Activated CD8-positive, alpha-beta memory T cell treated with anti-CD3 and anti-CD28 coated beads, Interleukin-2, amount 10 ng/mL, durations not matched to agents 7 days and 5 days (primary cell): Measurements from ENCODE around the gene NCOA7. TPM values are rescaled to one million over a fixed set of nuclear protein-coding genes. Genes with fewer than 3 reads are reported as not detected.
"Not testable (repeated sequence)": the region's sequence is repeated elsewhere in the genome, so short reads cannot be mapped to it uniquely, and the experiment has no call there.

Source experiments
- ATAC-seq: fragments of 150-1000 bp; cut with Tn5 transposase; one replicate; pipeline ENCODE4 v1.10.0; 2021; ENCODE audit warnings: moderate library complexity
- CTCF ChIA-PET: fragments of 350-600 bp; sonication (Branson Sonifier 250); formaldehyde crosslinking; loops from one replicate; lab custom pipeline; 2021; ENCODE audit warnings: antibody characterized with exemption; lab: Charles Lee
- DNase-seq: peaks from one replicate; pipeline ENCODE4 v3.0.0-alpha.2; 2020
- H3K27ac Mint-ChIP-seq: one replicate; pipeline ENCODE4 v1.8.0; 2021; ENCODE audit warnings: mild to moderate bottlenecking, mixed read lengths
- H3K27me3 Mint-ChIP-seq: one replicate; pipeline ENCODE4 v1.8.0; 2021; ENCODE audit warnings: mixed read lengths
- H3K36me3 Mint-ChIP-seq: one replicate; pipeline ENCODE4 v1.8.0; 2021; ENCODE audit warnings: mild to moderate bottlenecking, mixed read lengths
- H3K4me1 Mint-ChIP-seq: one replicate; pipeline ENCODE4 v1.8.0; 2021; ENCODE audit warnings: mixed read lengths
- H3K4me3 Mint-ChIP-seq: one replicate; pipeline ENCODE4 v1.8.0; 2021; ENCODE audit warnings: mild to moderate bottlenecking, moderate library complexity, mixed read lengths
- H3K9me3 Mint-ChIP-seq: one replicate; pipeline ENCODE4 v1.8.0; 2022; ENCODE audit warnings: low read depth, mixed read lengths
- total RNA-seq, 2 experiments: library from RNA; stranded (reverse); gene quantifications; one replicate each; pipeline ENCODE4 v1.2.3, GENCODE V29; 2021

NCOA7 gene
- total RNA-seq, 2 experiments from 2014 or later: 45.3 to 46.9 TPM

DNA sequence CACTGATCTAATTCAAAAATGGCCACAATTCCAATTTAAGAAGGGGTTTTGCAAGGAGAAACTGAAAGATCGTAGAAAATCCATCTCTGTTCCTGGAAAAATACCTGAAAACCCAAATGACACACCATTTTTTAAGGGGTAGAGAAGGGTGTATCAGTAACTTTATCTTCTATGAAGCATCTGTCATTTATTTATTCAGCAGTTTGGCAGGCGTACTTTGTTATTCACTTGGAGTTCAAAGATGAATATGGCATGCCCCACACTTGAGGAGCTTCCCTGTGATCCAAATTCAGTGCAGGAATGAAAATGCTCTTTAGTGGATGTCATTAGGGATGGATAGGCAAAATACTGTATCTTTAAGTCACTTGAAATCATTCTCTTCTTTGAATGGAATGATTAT, 173.1 kb downstream of the NCOA7 start:
- DNase-seq (no peak), ATAC-seq (no peak)
- Mint-ChIP-seq H3K4me1 (peaks cover 3% of the 10 kb centered on the region), H3K27me3 (no peaks in the 10 kb centered on the region), H3K4me3 (no peak overlapping the region), H3K36me3 (peaks cover 8% of the 10 kb centered on the region), H3K9me3 (no peaks in the 10 kb centered on the region), H3K27ac (no peak overlapping the region)
- CTCF ChIA-PET: interaction anchor here (1.2 to 2.2 kb wide), 3 partner anchors 8 to 23 kb away, joined by 3 to 15 read pairs (median 8); partner anchors contain the start of gene HINT3

DNA sequence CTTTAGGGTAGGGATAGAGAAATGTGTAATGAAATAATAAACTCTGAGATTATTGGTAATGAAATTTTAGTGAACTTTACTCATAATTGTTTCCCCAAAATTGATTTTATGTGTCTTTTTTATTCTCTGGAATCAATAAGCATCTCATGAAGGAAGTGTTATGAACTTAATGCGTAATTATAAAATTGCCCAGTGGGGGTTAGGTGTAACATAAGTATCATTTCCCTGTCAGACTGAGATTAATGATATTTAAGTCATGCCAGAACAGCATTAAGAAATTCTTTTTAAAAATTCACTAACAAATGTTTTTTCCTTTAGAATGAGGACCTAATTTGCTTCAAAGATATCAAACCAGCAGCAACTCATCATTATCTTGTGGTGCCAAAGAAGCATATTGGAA, 175.8 kb downstream of the NCOA7 start:
- peaks cover 10% of the 10 kb centered on the region for H3K36me3 Mint-ChIP-seq
- no peaks in the 10 kb centered on the region for H3K27me3 Mint-ChIP-seq
- ATAC-seq (no peak), DNase-seq (no peak)
- H3K4me1 Mint-ChIP-seq: peaks cover 3% of the 10 kb centered on the region
- CTCF ChIA-PET: no interaction called here
- H3K27ac Mint-ChIP-seq: no peak overlapping the region
- H3K4me3 Mint-ChIP-seq: no peak overlapping the region
- no peaks in the 10 kb centered on the region for H3K9me3 Mint-ChIP-seq

DNA sequence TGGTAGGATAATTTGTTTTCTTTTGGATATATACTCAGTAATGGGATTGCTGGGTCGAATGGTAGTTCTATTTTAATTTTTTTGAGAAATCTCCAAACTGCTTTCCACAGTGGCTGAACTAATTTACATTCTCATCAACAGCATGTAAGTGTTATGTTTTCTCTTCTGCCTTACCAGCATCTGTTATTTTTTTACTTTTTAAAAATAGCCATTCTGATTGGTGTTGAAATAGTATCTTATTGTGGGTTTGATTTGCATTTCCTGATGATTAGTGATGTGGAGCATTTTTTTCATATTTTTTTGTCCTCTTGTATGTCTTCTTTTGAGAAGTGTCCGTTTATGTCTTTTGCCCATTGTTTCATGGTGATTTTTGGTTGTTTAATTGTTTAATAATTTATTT, 177.7 kb downstream of the NCOA7 start:
- CTCF ChIA-PET: interaction anchor here (1.0 kb wide), 1 partner anchor 12 kb away, joined by 4 read pairs; the partner anchor contains the start of gene HINT3
- peaks cover 3% of the 10 kb centered on the region for H3K4me1 Mint-ChIP-seq

DNA sequence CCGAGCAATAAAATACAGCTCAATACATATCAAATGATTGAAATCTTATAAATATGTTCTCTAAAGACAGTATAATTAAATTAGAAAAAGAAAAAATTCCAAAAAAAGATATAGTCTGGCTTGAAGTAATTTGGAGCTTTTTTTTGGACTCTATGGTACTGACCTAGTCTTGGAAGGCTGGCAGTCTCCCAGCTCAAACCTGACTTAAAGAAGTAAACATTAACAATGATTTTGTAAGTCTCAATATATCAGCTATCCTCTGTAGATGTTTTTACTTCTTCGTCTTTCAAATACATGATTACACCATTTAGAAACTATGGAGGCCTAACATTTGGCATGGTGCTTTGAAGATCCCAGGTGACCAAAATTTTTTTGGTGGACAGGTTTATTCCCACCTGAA, 180.0 kb downstream of the NCOA7 start:
- H3K9me3 Mint-ChIP-seq: no peaks in the 10 kb centered on the region
- peaks cover 15% of the 10 kb centered on the region for H3K36me3 Mint-ChIP-seq
- H3K27ac Mint-ChIP-seq: no peak overlapping the region
- H3K4me3 Mint-ChIP-seq: no peak overlapping the region
- CTCF ChIA-PET: interaction anchor here (0.7 to 5.3 kb wide), 6 partner anchors 13 to 181 kb away, joined by 3 to 43 read pairs (median 6); partner anchors contain the start of genes HINT3, NCOA7 and TRMT11
- DNase-seq: no peak
- no peaks in the 10 kb centered on the region for H3K27me3 Mint-ChIP-seq
- no peak for ATAC-seq
- H3K4me1 Mint-ChIP-seq: peaks cover 5% of the 10 kb centered on the region

More for the DNA sequence above, 177.7 kb downstream of the NCOA7 start:
- H3K9me3 Mint-ChIP-seq: no peaks in the 10 kb centered on the region
- peaks cover 15% of the 10 kb centered on the region for H3K36me3 Mint-ChIP-seq
- ATAC-seq (no peak), DNase-seq (no peak)
- H3K4me3 Mint-ChIP-seq: no peak overlapping the region
- H3K27ac Mint-ChIP-seq: no peak overlapping the region
- no peaks in the 10 kb centered on the region for H3K27me3 Mint-ChIP-seq

GRCh38 chr6:125972478-125972877, 181.7 kb downstream of the NCOA7 start:
- H3K36me3 Mint-ChIP-seq: peaks cover 13% of the 10 kb centered on the region
- not testable (repeated sequence) for ATAC-seq, DNase-seq, H3K4me1 Mint-ChIP-seq, H3K9me3 Mint-ChIP-seq, H3K27me3 Mint-ChIP-seq, H3K4me3 Mint-ChIP-seq, H3K27ac Mint-ChIP-seq
- CTCF ChIA-PET: interaction anchor here (1.5 to 5.3 kb wide), 2 partner anchors 112 to 182 kb away, joined by 3 to 43 read pairs; partner anchors contain the start of gene NCOA7

DNA sequence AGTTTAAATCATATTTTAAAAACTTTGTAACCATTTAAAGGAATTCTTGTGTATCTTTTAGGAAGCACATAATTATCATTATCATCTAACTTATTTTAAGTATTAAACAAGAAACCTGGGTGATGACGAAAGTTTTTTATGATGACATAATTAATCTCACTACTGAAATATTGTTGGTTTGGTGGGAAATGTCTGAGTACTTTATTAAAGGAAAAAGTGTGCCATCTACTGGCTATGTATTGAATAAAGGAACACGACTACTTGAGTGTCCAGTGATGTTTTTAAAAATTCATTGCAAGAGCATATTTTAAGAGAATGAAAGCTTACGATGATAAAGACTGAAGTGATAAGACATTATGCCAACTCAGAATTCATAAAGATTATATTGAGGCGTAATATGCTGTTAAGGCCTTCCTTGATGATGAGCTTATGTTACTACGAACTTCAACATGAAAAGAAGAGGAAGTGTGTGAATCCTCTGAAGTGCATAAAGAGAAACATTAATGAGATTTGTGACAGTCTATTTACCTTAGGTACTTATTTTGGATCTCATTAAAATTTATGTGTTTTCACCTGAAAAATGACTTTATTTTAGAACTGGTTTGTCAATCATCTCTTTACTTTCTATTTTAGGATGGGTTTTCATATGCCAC, 183.6 kb downstream of the NCOA7 start:
- DNase-seq: no peak
- CTCF ChIA-PET: interaction anchor here (0.6 to 5.3 kb wide), 26 partner anchors 9 to 674 kb away, joined by 3 to 43 read pairs (median 4); partner anchors contain the start of genes HINT3, NCOA7 and TRMT11
- Mint-ChIP-seq H3K27me3 (no peaks in the 10 kb centered on the region), H3K4me1 (peaks cover 5% of the 10 kb centered on the region), H3K27ac (peak overlapping the region; percentile 8), H3K9me3 (no peaks in the 10 kb centered on the region), H3K36me3 (peaks cover 6% of the 10 kb centered on the region), H3K4me3 (no peak overlapping the region)
- ATAC-seq: peak; percentile 69

GRCh38 chr6:125979101-125979500, 188.3 kb downstream of the NCOA7 start:
- Mint-ChIP-seq H3K36me3 (no peaks in the 10 kb centered on the region), H3K9me3 (no peaks in the 10 kb centered on the region), H3K4me3 (no peak overlapping the region), H3K27ac (no peak overlapping the region), H3K4me1 (peaks cover 5% of the 10 kb centered on the region), H3K27me3 (no peaks in the 10 kb centered on the region)
- no peak for DNase-seq
- CTCF ChIA-PET: interaction anchor here (1.5 kb wide), 1 partner anchor 198 kb away, joined by 3 read pairs; no protein-coding TSS in a partner anchor
- no peak for ATAC-seq

Other genes starting within 250 kb of the NCOA7 start
- gene HEY2, start 41.3 kb upstream of the NCOA7 start, total RNA-seq: not detected
- 1 to 10 TPM; 8.7 to 9.3 TPM for gene HINT3, start 165.8 kb downstream of the NCOA7 start, total RNA-seq
- 10 to 100 TPM; 20.6 to 26.4 TPM for gene TRMT11, start 195.6 kb downstream of the NCOA7 start, total RNA-seq